Memory B cell (primary cell): ENCODE measurements around the gene NEK4.
"Not testable (repeated sequence)": the region's sequence is repeated elsewhere in the genome, so short reads cannot be mapped to it uniquely, and the experiment has no call there.

ENCODE experiments used
- ATAC-seq: fragments of 150-1000 bp; cut with Tn5 transposase; 2 replicates; pipeline ENCODE4 v1.10.0; 2021; ENCODE audit warnings: low read depth, mild to moderate bottlenecking, moderate library complexity
- DNase-seq, 2 donors: peaks; one replicate each; pipeline ENCODE4 v3.0.0; 2022; ENCODE audit warnings: low spot score in 2 of 2
- H3K27ac Mint-ChIP-seq: one replicate; pipeline ENCODE4 v1.8.0; 2022; ENCODE audit warnings: mild to moderate bottlenecking, moderate library complexity, mixed read lengths
- H3K27me3 Mint-ChIP-seq: one replicate; pipeline ENCODE4 v1.8.0; 2022; ENCODE audit warnings: mixed read lengths
- H3K36me3 Mint-ChIP-seq: one replicate; pipeline ENCODE4 v1.8.0; 2022; ENCODE audit warnings: mild to moderate bottlenecking, mixed read lengths
- H3K4me1 Mint-ChIP-seq: one replicate; pipeline ENCODE4 v1.8.0; 2022; ENCODE audit warnings: mixed read lengths
- H3K4me3 Mint-ChIP-seq: one replicate; pipeline ENCODE4 v1.8.0; 2022; ENCODE audit warnings: mild to moderate bottlenecking, moderate library complexity, mixed read lengths
- H3K9me3 Mint-ChIP-seq: one replicate; pipeline ENCODE4 v1.8.0; 2022; ENCODE audit warnings: mixed read lengths

NEK4 gene

DNA sequence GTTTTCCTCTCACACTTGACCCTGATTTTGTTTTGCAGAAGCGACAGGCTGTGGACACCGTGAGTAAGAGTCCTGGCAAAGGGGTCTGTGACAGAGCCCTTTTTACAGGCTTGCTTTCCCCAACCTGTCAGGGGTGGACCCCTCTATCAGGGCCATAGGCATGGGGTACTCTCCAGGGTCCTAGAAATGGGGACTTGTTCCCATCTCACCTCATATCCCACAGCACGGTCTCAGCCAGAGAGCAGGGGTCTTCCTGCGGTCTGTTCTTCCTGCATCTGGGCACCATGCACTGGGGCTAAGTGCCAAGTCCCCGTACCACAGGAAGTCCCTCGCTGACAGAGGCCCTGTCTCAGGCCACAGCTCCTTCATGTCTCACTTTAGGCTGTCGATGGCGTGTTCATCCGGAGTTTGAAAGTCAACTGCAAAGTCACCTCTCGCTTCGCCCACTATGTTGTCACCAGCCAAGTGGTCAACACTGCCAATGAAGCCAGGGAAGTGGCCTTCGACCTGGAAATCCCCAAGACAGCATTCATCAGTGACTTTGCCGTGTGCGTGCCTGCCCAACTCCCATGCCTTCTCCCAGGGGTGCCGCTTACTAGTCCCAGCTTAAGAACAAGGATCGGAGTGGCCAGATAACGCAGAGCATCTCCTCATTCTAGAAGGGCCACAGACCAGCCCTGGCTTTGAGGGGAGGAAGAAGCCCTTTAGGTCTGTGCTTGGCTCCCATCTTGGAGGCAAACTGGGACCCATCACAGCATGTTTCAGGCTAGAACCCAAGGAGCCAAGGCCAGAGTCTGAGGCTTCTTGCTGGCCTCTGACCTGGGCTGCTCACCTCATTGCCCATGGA, 7.4 kb upstream of the NEK4 start:
- Mint-ChIP-seq H3K4me1 (peaks cover 12% of the 10 kb centered on the region), H3K36me3 (no peaks in the 10 kb centered on the region), H3K27ac (peak overlapping the region; percentile 99), H3K4me3 (no peak overlapping the region), H3K27me3 (no peaks in the 10 kb centered on the region), H3K9me3 (no peaks in the 10 kb centered on the region)
- no peak for ATAC-seq
- DNase-seq = peak in 1 of 2 donors; percentile 9

DNA sequence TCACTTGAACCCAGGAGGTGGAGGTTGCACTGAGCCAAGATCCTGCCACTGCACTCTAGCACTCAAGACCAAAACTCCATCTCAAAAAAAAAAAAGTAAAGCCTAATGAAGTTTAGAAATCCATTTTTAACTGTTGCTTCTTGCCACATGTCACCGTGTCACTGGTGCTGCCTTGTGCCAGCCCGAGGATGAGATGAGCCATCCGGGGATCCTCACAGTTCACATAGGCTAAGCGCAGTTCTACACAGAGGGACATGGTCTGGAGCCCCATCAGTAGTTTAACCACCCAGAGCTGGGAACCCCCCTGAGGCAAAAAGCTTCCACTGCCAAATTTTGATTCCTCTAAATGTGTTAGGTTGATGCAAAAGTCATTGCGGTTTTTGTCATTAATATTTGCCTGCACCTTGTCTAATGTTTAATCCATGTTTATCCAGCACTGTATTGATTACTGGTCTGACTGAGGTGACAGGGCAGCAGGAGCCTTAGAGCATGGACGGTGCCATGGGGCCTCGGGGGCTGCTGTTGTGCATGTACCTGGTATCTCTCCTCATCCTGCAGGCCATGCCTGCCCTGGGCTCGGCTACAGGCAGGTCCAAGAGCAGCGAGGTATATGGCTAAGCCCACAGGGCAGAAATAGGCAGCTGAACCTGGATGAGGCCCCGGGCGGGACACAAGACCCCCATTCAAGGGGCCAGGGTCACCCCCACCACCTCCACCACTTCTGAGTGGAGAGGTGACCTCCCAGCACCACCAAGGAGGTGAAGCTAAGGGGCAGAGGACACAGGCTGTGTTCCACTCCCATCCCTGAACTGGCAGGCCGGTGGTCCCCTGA, 6.6 kb upstream of the NEK4 start, which contains the start of gene ITIH1:
Gene ITIH1, plus strand, starts transcription at position 473 of the 832 bp plus-strand sequence. Its CDS starts 17 bp downstream, at position 490.
- peak within 1 kb of the TSS; percentile 99 for H3K27ac Mint-ChIP-seq
- no peaks in the 10 kb centered on the region for H3K27me3 Mint-ChIP-seq
- H3K4me1 Mint-ChIP-seq = peaks cover 12% of the 10 kb centered on the region

DNA sequence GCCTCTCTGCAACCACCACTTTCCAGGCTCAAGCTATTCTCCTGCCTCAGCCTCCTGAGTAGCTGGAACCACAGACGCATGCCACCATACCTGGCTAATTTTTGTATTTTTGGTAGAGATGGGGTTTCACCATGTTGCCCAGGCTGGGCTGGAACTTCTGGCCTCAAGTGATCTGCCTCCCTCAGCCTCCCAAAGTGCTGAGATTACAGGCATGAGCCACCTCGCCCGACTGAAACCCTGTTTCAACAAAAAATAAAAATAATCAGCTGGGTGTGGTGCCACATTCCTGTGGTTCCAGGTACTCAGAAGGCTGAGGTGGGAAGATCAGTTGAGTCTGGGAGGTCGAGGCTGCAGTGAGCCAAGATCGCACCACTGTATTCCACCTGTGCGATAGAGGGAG, 5.7 kb upstream of the NEK4 start:
- H3K36me3 Mint-ChIP-seq, DNase-seq, H3K9me3 Mint-ChIP-seq, H3K4me3 Mint-ChIP-seq, ATAC-seq, H3K27me3 Mint-ChIP-seq: not testable (repeated sequence)
- Mint-ChIP-seq H3K4me1 (peaks cover 12% of the 10 kb centered on the region), H3K27ac (peak overlapping the region; percentile 82)

More for the DNA sequence above, 6.6 kb upstream of the NEK4 start, which contains the start of gene ITIH1:
- Mint-ChIP-seq H3K36me3 (no peaks in the 10 kb centered on the region), H3K9me3 (no peaks in the 10 kb centered on the region), H3K4me3 (no peak within 1 kb of the TSS)
- ATAC-seq (no peak), DNase-seq (peak in 1 of 2 donors; percentile 16)

DNA sequence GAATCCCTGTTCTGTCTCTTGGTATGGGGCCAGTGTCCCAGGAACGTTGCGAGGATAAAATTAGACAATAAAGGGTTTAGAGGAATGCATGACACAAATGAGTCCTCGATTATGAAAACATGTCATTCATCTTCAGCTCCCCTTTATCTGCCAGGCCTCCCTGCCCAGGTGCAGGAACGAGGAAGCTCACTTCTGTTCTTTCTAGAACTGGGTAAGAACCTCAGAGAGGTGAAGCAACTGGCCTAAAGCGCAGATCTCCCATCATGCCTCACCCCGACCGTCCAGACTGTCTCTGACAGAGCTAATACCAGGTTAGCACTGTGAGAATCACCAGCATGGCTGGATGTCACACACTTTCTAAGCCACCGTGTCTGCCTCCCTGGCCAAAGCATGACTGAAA, 5.1 kb upstream of the NEK4 start:
- H3K36me3 Mint-ChIP-seq = no peaks in the 10 kb centered on the region
- no peak overlapping the region for H3K4me3 Mint-ChIP-seq
- H3K27me3 Mint-ChIP-seq = no peaks in the 10 kb centered on the region
- no peaks in the 10 kb centered on the region for H3K9me3 Mint-ChIP-seq
- peak overlapping the region; percentile 82 for H3K27ac Mint-ChIP-seq
- H3K4me1 Mint-ChIP-seq = peaks cover 12% of the 10 kb centered on the region
- no peak for ATAC-seq
- no peak for DNase-seq

DNA sequence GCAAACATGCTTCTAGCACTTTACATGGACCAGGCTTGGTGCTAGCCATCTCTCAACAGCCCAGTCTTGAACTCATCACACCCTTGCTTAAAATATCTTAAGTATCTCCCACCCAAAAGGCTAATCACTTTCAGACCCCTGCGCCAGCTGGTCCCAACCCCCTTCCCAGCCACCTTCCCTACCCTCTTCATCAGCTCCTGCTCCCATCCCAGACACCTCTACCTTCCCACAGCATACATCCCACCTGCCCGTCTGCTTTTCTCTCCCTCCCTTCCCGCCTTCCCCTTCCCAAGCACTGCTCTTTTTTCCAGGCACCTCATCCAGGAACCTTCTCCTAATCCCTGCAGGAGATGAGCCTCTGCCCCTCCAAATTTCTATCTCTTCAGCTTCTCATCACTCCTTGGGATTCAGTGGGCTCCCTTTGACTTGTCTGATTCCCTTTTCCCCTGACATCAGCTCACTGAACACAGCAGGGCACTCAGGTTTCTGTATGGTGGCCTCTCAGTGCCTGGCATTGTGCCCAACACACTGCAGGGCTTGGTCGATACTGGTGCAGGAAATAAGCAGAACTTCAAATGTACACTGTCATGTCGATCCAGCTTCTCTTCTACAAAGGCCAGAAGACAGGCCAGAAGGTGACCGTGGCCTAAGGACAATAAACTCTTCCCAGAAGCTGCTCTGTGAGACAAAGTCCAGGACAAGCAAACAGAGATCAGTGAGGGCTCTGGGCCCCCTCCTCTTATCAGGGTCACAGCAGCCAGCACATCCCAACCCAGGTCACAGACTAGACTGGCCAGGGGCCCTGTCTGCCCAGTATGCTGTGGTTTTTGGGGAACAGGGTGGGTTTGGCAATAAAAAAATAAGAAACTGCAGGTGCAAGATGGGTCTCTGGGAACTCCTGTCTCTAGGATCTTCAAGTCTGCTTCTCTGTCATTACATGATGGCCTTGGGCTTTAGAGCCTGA, 4.4 kb upstream of the NEK4 start:
- Mint-ChIP-seq H3K9me3 (no peaks in the 10 kb centered on the region), H3K4me1 (peaks cover 12% of the 10 kb centered on the region), H3K27ac (peak overlapping the region; percentile 3), H3K36me3 (no peaks in the 10 kb centered on the region), H3K4me3 (no peak overlapping the region), H3K27me3 (no peaks in the 10 kb centered on the region)
- ATAC-seq (no peak), DNase-seq (no peak)

DNA sequence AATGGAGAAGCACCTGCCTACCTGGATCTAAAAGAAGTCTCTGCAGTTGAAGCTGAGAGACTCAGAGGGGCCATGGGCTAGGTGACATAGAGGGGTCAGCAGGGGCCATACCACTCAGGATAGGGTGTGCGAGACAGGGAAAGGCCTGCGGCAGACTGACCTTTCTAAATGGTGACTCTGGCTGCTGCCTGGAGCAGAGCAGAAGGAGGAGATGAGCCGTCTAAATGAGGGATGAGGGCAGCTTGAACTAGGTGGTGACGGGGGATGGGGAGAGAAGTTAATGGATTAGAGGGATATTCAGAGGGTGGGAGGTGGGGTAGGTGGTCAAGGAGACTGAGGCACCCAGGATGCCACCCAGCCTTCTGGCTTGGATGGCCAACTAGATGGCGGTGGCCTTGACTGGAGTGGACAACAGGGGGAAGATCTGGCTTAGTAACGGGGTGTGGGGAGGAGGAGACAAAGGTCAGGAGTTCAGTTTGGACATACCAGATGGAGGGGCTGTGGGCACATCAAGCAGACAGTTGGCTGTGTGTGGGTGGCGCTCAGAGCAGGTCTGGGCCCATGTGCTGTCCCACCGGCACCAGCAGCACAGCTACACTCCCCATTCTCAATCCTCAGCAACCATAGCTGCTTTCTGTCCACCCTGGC, 3.5 kb upstream of the NEK4 start:
- H3K36me3 Mint-ChIP-seq = no peaks in the 10 kb centered on the region
- H3K9me3 Mint-ChIP-seq = no peaks in the 10 kb centered on the region
- no peak for DNase-seq
- H3K27me3 Mint-ChIP-seq = no peaks in the 10 kb centered on the region
- no peak overlapping the region for H3K4me3 Mint-ChIP-seq
- no peak overlapping the region for H3K27ac Mint-ChIP-seq
- no peak for ATAC-seq
- peaks cover 15% of the 10 kb centered on the region for H3K4me1 Mint-ChIP-seq

DNA sequence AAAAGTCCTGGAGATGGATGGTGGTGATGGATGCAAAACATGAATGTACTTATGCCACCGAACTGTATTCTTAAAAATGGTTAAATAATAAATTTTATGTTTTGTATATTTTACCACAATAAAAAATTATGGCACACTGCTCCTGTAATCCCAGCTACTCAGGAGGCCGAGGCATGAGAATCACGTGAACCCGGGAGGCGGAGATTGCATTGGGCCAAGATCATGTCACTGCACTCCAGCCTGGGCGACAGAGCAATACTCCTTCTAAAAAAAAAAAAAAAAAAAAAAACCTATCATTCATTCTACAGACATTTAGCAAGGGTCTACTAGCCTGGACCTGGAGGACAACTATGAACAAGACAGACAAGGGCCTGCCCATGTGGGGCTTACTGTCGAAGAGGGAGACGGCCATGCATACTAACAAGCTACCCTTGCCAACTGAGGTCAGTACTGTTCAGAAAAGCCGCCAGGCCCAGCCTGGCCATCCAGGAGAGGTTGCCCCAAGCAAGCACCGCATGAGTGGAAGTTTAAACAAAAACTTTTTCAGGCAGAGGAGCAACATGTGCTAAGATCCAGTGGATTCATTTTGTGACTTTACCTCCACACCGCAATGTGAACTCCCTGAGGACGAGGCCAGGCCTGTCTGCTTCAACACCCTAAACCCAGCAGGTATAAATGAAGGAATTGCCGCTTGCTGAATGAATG, 2.8 kb upstream of the NEK4 start:
- H3K4me1 Mint-ChIP-seq = peaks cover 14% of the 10 kb centered on the region
- no peak overlapping the region for H3K4me3 Mint-ChIP-seq
- ATAC-seq (no peak), DNase-seq (no peak)
- H3K36me3 Mint-ChIP-seq = no peaks in the 10 kb centered on the region
- no peak overlapping the region for H3K27ac Mint-ChIP-seq
- H3K27me3 Mint-ChIP-seq = no peaks in the 10 kb centered on the region
- no peaks in the 10 kb centered on the region for H3K9me3 Mint-ChIP-seq

DNA sequence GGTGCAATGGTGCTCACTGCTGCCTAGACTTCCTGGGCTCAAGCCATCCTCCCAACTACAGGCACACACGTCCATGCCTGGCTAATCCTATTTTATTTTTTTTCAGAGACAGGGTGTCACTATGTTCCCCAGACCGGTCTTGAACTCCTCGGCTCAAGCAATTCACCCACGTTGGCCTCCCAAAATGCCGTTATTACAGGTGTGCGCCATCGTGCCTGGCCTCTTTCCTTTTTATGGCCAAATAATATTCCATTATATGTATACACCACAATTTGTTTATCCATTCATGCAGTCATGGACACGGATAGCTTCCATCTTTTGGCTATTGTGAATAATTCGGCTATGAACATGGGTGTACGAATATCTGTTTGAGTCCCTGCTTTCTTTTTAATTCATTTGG, 962 bp upstream of the NEK4 start:
- no peaks in the 10 kb centered on the region for H3K9me3 Mint-ChIP-seq

DNA sequence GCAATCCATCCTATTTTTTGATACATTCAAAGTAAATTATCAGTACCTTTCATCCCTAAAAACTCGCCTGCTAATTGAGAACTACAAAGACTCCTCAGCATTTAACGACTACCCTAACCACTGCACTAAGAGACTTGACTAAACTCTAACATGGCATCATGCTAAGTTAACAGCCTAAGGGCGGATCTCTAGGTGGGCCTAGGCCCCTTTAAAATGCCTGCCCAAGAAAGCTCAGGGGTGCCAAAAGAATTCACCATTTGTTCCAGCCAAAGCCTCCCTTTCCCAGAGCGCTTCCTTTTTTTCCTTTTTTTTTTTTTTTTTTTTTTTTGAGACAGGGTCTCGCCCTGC, 568 bp upstream of the NEK4 start:
- H3K4me1 Mint-ChIP-seq = peaks cover 14% of the 10 kb centered on the region
- H3K9me3 Mint-ChIP-seq = no peaks in the 10 kb centered on the region
- no peak for DNase-seq
- H3K27ac Mint-ChIP-seq = peak overlapping the region; percentile 65
- ATAC-seq = no peak
- no peaks in the 10 kb centered on the region for H3K27me3 Mint-ChIP-seq
- peaks cover 1% of the 10 kb centered on the region for H3K36me3 Mint-ChIP-seq
- H3K4me3 Mint-ChIP-seq = peak overlapping the region; percentile 95

More for the DNA sequence above, 962 bp upstream of the NEK4 start:
- Mint-ChIP-seq H3K27ac (peak overlapping the region; percentile 65), H3K36me3 (peaks cover 1% of the 10 kb centered on the region), H3K4me1 (peaks cover 14% of the 10 kb centered on the region), H3K4me3 (peak overlapping the region; percentile 95), H3K27me3 (no peaks in the 10 kb centered on the region)
- no peak for ATAC-seq
- DNase-seq = no peak

DNA sequence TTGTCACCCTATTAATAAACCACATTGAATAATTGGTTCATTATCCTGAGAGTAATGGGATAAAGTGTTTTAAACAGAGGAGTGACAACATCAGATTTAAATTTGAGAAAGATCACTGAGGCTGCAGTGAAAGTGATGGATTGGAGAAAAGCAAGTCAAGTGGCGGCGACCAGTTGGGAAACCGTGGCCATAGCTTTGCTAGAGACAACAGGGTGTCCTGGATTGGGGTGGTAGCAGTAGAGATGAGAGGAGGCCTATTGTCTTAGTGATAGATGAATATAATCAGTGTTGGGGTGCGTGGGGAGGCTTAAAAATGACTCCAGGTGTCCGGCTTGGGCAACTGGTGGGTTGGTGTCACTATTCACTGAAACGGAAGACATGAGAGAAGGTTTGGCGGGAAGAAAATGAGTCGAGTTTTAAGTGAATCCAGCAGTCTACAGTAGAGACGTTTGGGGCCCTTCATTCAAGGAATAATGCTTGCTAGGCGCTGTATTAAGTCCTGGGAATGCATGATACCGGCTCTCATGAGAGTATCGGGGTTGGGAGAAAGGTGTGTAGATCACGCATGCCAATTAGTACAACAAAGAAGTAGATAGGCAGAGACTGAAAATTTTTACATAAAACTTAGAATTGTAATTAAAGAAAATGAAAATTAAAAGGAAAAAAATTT, 819 bp downstream of the NEK4 start:
- no peak for DNase-seq
- Mint-ChIP-seq H3K27me3 (no peaks in the 10 kb centered on the region), H3K4me3 (peak overlapping the region; percentile 95), H3K4me1 (peaks cover 14% of the 10 kb centered on the region), H3K9me3 (no peaks in the 10 kb centered on the region), H3K27ac (peak overlapping the region; percentile 65), H3K36me3 (peaks cover 7% of the 10 kb centered on the region)
- no peak for ATAC-seq

DNA sequence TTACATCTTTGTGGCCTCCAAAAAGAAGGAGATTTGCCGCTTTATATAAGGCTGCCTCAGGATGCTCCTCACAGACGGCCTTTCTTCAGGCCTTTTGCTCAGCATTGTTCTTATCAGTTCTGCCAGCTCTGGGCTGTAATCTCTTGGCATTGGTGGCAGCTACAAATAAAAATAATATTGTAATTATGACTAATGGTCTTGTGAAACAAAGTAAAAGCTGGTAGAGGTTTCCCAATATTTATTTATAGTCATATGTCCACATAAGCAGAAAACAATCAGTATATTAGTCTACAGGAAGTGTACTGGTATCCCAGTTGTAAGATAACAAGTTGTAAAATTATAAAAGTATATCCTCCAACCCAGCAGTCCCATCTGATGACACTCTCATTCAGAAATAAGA, 7.3 kb downstream of the NEK4 start:
- Mint-ChIP-seq H3K4me1 (no peaks in the 10 kb centered on the region), H3K4me3 (no peak overlapping the region), H3K27me3 (no peaks in the 10 kb centered on the region), H3K9me3 (no peaks in the 10 kb centered on the region), H3K27ac (no peak overlapping the region), H3K36me3 (peaks cover 30% of the 10 kb centered on the region)
- no peak for DNase-seq
- ATAC-seq = no peak

DNA sequence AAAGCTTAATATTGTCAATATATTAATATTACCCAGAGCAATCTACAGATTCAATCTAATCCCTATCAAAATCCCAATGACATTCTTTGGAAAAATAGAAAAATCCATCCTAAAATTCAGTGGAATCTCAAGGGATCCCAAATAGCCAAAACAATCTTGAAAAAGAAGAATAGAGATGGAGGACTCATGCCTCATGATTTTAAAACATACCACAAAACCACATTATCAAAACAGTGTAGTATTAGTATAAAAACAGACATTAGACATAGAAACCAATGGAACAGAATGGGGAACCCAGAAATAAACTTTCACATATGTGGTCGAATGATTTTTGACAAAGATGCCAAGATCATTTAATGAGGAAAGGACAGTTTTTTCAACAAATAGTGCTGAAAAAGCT, 14.6 kb downstream of the NEK4 start:
- H3K36me3 Mint-ChIP-seq = peaks cover 35% of the 10 kb centered on the region
- no peaks in the 10 kb centered on the region for H3K9me3 Mint-ChIP-seq
- ATAC-seq (no peak), DNase-seq (no peak)
- H3K4me3 Mint-ChIP-seq = no peak overlapping the region
- H3K27me3 Mint-ChIP-seq = no peaks in the 10 kb centered on the region
- H3K4me1 Mint-ChIP-seq = no peaks in the 10 kb centered on the region
- H3K27ac Mint-ChIP-seq = no peak overlapping the region
